Kidney (tissue), 14 donors: ENCODE data around the gene ESYT3. TPM values are rescaled to one million over a fixed set of nuclear protein-coding genes. Genes with fewer than 3 reads are reported as not detected.

Experiments
- DNase-seq, 5 donors: peaks; one replicate each; pipeline ENCODE4 v3.0.0-alpha.2; 2013 to 2020
- FAIRE-seq: peaks from 2 replicates; lab custom pipeline; 2012; peaks lifted over from hg19 to GRCh38; lab: Jason Lieb, UNC
- H3K27ac ChIP-seq, 2 donors: one replicate each; pipeline ENCODE4 v1.7.0; 2013; ENCODE audit warnings: low read depth in 2 of 2, low read length in 2 of 2, inconsistent platforms in 1 of 2
- H3K27me3 ChIP-seq: one replicate; pipeline ENCODE4 v1.7.1; 2013; ENCODE audit warnings: low read length, inconsistent platforms; ENCODE audit not compliant: control insufficient read depth, insufficient read depth
- H3K36me3 ChIP-seq, 3 donors: one replicate each; pipeline versions ENCODE4 v1.7.0 to v1.7.1; 2013; ENCODE audit warnings: low read length in 3 of 3, control low read depth in 1 of 3, inconsistent platforms in 1 of 3; ENCODE audit not compliant: insufficient read depth in 3 of 3, control insufficient read depth in 2 of 3
- H3K4me1 ChIP-seq, 3 donors: one replicate each; pipeline versions ENCODE4 v1.7.0 to v1.7.1; 2013; ENCODE audit warnings: low read length in 3 of 3, inconsistent platforms in 1 of 3, low read depth in 1 of 3; ENCODE audit not compliant: control insufficient read depth in 2 of 3, insufficient read depth in 2 of 3
- H3K4me3 ChIP-seq, 3 donors: one replicate each; pipeline versions ENCODE4 v1.7.0 to v1.8.1; 2013; ENCODE audit warnings: low read length in 3 of 3, control low read depth in 1 of 3, inconsistent platforms in 1 of 3
- H3K9ac ChIP-seq, 3 donors: one replicate each; pipeline versions ENCODE4 v1.7.0 to v1.7.1; 2013; ENCODE audit warnings: low read length in 3 of 3, control low read depth in 1 of 3, inconsistent platforms in 1 of 3
- H3K9me3 ChIP-seq, 3 donors: one replicate each; pipeline versions ENCODE4 v1.7.0 to v1.7.1; 2013; ENCODE audit warnings: low read length in 3 of 3, control low read depth in 1 of 3, inconsistent platforms in 1 of 3; ENCODE audit not compliant: control insufficient read depth in 2 of 3, insufficient read depth in 1 of 3
- intact Hi-C: fragments of 100-400 bp; cut with DNase I; formaldehyde crosslinking; loops from one replicate; pipeline ENCODE4 v1.11.1; 2022
- polyA plus RNA-seq: library from polyadenylated mRNA; stranded (reverse); fragments of 350-450 nt; fragmentation: Illumina TruSeq; extraction: RNeasy Lipid Tissue Mini Kit (QIAGEN cat#74804); gene quantifications from one replicate; pipeline ENCODE4 v1.2.3, GENCODE V29; 2014; ENCODE audit warnings: low read depth, low replicate concordance; ENCODE audit not compliant: insufficient read depth
- total RNA-seq: library from RNA; stranded (reverse); fragmentation: NEBNext Ultra II Directional; extraction: Animal tissue kit (Norgen Biotek cat#: 25700); gene quantifications from one replicate; pipeline ENCODE4 v1.2.1, GENCODE V29; 2021
- TF ChIP-seq, protein P1 (sequence below): IDR thresholded peaks from 3 replicates; pipeline ENCODE4 v1.5.1; 2012; ENCODE audit warnings: mild to moderate bottlenecking, moderate library complexity, borderline replicate concordance; ENCODE audit not compliant: insufficient read depth; ENCODE audit errors: extremely low read depth
- donor health status: control.
- donor health status: control.
- donor health status: control.
- donor health status: control.
- donor health status: control.
- donor health status: DM: yes; HTN: yes; CAD: no.
- donor health status: Normal renal cell carcinoma (clear cell type).

ESYT3 gene
- total and polyA plus RNA-seq, 2 donors from 2014 or later: 1.5 to 5.3 TPM

GRCh38 chr3:138443091-138443490 is 8.7 kb downstream of the ESYT3 start:
- H3K4me1 ChIP-seq: no peaks in the 10 kb centered on the region
- intact Hi-C loops: no loop called here
- FAIRE-seq (no peak), DNase-seq (no peak)
- no peaks in the 10 kb centered on the region for H3K27me3 ChIP-seq
- no peaks in the 10 kb centered on the region for H3K36me3 ChIP-seq
- TF ChIP-seq, protein P1, sequence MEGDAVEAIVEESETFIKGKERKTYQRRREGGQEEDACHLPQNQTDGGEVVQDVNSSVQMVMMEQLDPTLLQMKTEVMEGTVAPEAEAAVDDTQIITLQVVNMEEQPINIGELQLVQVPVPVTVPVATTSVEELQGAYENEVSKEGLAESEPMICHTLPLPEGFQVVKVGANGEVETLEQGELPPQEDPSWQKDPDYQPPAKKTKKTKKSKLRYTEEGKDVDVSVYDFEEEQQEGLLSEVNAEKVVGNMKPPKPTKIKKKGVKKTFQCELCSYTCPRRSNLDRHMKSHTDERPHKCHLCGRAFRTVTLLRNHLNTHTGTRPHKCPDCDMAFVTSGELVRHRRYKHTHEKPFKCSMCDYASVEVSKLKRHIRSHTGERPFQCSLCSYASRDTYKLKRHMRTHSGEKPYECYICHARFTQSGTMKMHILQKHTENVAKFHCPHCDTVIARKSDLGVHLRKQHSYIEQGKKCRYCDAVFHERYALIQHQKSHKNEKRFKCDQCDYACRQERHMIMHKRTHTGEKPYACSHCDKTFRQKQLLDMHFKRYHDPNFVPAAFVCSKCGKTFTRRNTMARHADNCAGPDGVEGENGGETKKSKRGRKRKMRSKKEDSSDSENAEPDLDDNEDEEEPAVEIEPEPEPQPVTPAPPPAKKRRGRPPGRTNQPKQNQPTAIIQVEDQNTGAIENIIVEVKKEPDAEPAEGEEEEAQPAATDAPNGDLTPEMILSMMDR: no peak
- no peak overlapping the region for H3K9ac ChIP-seq
- no peak overlapping the region for H3K4me3 ChIP-seq
- H3K9me3 ChIP-seq: no peaks in the 10 kb centered on the region
- no peak overlapping the region for H3K27ac ChIP-seq

- Histone ChIP-seq H3K4me3 (no peak overlapping the region), H3K27ac (no peak overlapping the region), H3K9me3 (no peaks in the 10 kb centered on the region), H3K4me1 (no peaks in the 10 kb centered on the region), H3K27me3 (no peaks in the 10 kb centered on the region), H3K9ac (no peak overlapping the region), H3K36me3 (no peaks in the 10 kb centered on the region)
- no peak for DNase-seq
- no peak for FAIRE-seq
- intact Hi-C loops: no loop called here
- TF ChIP-seq, protein P1: no peak
Measured at GRCh38 chr3:138443521-138444503, 9.4 kb downstream of the ESYT3 start.

DNA sequence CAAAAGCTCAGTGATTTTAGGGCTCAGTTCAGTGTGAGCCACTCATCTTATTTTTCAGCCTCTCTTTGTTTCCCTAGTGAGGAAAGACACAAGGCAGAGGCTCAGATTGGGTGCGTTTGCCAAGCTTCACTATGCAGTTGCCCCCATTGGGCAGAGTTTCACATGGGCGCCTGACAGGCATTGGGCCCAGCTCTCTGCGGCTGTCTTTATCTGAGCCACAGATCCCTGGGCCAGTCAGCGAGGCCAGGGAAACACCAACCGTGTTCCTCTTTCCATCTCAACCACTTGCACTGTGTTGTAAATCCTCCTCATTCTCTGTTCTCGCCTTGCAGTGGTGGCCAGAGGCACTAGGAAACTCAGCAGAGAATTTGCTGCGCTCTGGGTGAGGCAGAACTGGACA is 10.8 kb downstream of the ESYT3 start:
- intact Hi-C loops: no loop called here
- Histone ChIP-seq H3K27me3 (no peaks in the 10 kb centered on the region), H3K9ac (no peak overlapping the region), H3K9me3 (no peaks in the 10 kb centered on the region), H3K36me3 (no peaks in the 10 kb centered on the region), H3K4me3 (no peak overlapping the region), H3K27ac (no peak overlapping the region), H3K4me1 (no peaks in the 10 kb centered on the region)
- TF ChIP-seq, protein P1: no peak
- no peak for DNase-seq
- no peak for FAIRE-seq
